Fibroblast of skin of right quadriceps (primary cell): ENCODE data around the gene HMCN1.
"Not testable (repeated sequence)": the region's sequence is repeated elsewhere in the genome, so short reads cannot be mapped to it uniquely, and the experiment has no call there.

Source experiments
- DNase-seq: peaks from one replicate; pipeline ENCODE4 v3.0.0-alpha.2; 2013

The HMCN1 gene

GRCh38 chr1:185860311-185860710 lies 126.1 kb downstream of the HMCN1 start:
- peak; percentile 55 for DNase-seq

GRCh38 chr1:185860859-185861258 lies 126.7 kb downstream of the HMCN1 start:
- DNase-seq, result peak; percentile 74

GRCh38 chr1:185861630-185862029 lies 127.4 kb downstream of the HMCN1 start:
- peak; percentile 40 for DNase-seq

GRCh38 chr1:185862235-185862634 lies 128.0 kb downstream of the HMCN1 start:
- no peak for DNase-seq

GRCh38 chr1:185864331-185864730 lies 130.1 kb downstream of the HMCN1 start:
- DNase-seq, result no peak

DNA sequence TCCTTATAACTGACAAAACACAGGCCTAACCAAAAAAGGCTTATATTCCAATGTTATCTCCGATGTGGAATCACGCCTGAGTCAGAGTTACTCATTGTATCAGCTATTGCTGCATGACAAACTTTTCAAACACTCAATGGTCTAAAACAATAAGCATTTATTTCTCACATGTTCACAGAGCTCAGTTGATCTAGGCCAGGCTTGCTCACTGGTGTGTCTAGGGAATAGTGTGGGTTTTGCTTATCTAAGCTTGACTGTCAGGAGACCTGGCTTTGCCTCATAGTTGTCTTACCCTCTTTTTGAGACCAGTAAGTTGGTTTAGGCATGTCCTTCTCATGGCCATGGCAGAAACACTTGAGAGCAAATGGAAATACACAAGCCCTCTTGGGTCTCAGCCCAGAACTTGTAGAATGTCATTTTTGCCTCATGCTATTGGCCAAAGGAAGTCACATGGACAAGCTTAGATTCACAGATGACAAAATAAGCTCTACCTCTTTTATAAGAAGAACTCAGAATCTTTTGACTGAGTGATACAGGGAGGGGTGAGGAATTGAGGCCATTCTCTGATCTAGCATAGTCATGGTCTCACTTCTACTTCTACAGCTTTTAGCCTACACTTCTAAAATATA lies 130.8 kb downstream of the HMCN1 start:
- peak; percentile 90 for DNase-seq

GRCh38 chr1:185869590-185869989 lies 135.4 kb downstream of the HMCN1 start:
- DNase-seq, result no peak

GRCh38 chr1:185871627-185872150 lies 137.5 kb downstream of the HMCN1 start:
- no peak for DNase-seq

- no peak for DNase-seq
Measured at GRCh38 chr1:185874246-185874645, 140.1 kb downstream of the HMCN1 start.

DNA sequence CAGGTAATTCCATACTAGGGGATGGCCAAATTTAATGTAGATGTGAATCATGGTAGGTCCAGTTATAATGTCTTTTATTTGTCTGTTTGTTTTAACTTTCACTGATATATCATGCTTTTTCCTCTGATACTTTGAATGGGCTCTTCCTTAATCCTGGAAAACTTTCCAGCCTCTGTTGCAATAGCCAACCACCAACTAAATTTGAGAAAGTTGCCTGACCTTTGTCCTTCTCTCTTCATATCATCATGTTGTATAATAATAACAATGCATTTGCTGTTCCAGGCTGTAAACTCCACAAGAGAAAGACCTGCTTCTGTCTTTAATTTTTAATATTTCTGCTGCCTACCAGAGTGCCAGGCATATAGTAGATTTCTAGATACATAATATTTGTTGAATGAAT lies 146.1 kb downstream of the HMCN1 start:
- DNase-seq, result no peak

- DNase-seq, result no peak
Measured at GRCh38 chr1:185880779-185881333, 146.7 kb downstream of the HMCN1 start.

GRCh38 chr1:185886046-185886445 lies 151.9 kb downstream of the HMCN1 start:
- DNase-seq, result no peak

DNA sequence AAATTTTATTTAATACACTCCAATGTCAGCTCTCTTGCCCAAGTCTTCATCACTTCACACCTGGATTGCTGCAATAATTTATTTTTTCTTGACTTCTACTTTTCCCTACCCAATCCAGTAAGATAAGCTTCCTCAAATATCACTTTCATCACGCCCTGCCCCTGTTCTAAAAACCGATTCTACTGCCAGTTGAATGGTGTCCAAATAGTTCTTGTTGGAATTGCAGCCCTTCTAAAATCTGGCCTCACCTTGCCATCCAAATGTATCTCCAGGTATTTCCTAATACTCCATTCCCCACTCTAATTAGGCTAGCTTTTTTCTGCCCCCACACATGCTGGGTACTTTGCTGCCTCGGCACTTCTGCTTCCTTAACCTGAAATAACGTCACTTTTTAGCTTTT lies 152.5 kb downstream of the HMCN1 start:
- no peak for DNase-seq

DNA sequence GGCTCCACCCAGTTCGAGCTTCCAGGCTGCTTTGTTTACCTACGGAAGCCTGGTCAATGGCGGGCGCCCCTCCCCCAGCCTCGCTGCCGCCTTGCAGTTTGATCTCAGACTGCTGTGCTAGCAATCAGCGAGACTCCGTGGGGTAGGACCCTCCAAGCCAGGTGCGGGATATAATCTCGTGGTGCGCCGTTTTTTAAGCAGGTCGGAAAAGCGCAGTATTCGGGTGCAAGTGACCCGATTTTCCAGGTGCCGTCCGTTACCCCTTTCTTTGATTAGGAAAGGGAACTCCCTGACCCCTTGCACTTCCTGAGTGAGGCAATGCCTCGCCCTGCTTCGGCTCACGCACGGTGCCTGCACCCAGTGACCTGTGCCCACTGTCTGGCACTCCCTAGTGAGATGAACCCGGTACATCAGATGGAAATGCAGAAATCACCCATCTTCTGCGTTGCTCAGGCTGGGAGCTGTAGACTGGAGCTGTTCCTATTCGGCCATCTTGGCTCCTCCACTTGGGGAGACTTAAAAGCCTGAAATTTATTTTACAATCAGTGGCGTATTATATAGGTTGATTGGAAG lies 158.7 kb downstream of the HMCN1 start:
- not testable (repeated sequence) for DNase-seq

DNA sequence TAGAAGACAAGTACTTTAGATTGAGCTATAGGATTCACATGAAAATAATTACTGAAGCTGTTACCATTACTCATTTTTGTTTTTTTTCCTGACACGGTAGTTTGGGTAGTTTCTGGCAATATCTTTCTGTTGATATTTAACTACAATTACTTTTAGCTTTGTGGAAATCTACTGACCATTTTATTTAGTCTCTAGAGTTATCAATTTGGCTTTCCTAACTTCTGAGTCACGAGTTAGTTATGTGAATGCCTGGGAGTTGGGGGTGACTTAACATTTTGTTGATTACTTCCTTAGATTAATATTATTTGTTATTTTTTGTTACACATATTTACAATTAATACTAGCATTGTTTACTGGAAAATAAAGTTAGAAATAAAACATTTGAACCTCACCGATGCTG lies 160.6 kb downstream of the HMCN1 start:
- peak; percentile 54 for DNase-seq

- DNase-seq, result peak; percentile 30
Measured at GRCh38 chr1:185895208-185895900, 161.2 kb downstream of the HMCN1 start.

DNA sequence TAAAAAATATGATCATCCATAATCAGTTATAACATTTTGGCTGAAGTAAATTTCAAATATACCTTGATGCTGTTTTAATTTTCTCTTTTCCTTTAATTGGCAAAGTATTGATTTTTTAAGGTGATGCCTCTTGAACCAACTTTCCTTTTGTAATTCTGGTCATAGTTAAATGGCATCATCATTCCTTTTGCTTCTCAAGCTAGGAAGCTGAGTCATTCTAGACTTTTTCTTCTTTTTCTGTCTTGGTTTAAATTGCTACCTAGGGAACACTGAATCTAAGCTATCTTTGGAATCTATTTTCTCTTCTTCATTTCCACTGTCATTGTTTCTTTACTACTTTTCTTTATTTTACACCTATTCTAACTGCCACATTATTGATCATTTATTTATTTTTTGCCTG lies 162.7 kb downstream of the HMCN1 start:
- peak; percentile 15 for DNase-seq

DNA sequence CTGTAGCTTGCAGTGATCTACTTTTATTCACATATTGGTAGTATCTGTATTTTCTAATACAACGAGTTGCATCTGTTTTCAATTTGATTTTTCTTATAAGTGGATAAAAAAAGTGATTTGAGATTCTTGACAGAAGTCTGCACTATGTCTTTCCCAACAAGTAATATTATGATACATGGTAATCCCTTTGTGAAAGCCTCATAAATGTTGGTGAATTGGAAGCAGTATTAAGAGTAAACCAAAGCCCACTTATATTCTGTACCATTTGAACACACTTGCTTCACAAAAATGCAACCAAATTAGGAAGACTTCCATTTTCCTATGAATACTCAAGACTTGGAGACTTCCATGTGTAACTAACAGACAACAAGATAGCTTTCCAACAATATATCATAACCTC lies 172.0 kb downstream of the HMCN1 start:
- no peak for DNase-seq

DNA sequence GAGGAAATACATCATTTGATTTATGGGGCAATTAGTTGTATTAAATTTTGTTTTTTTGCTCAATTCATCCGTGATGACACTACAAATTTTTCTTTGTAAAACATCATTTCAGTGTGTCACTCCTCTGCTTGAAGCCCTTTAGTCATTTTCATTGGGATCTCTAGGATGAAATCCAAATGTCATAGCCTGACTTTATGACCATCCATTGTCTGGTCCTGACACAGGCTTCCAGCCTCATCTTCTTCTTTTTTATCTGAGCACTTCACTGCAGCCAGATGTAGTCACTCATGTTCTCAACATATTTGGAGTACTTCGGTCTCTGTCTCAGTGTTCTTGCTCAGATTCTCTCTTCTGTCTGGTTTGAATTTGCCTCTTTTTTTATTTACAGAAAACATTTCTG lies 173.1 kb downstream of the HMCN1 start:
- DNase-seq, result peak; percentile 22

DNA sequence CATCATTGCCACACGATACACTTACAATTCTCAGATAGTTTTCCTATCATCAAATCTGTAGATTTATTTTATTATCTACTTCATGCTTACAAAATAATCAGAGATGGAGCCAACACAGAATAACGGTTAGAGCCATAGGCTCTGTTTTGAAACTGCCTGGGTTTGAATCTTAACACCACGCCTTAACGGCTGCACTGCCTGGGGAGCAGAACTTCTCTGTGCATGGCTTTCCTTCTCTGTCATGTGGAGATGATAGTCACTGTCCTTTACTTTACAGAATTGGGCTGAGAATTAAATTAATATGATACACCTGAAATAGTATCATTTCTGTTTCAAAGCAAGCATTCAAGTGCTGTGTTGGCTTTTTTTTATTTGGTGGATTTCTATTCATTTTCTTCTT lies 177.8 kb downstream of the HMCN1 start:
- DNase-seq, result no peak

DNA sequence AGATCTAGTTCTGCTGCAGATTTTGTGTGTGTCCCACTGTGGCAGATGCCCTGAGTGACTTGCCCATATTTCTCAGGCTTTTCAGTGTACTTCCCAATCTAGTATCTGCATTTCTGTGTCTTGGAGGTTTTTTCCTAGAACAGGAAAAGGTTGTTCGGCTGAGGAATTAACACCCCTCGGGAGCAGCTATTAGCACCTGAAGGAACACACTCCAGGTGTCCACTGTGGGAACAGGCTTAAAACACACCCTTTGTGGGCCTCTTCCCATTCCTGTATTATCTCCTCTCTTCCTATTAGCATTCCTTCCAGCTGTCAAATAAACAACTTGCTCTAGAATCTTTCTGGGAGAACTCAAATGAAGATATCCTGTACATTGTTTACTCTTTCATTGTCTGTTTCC lies 178.3 kb downstream of the HMCN1 start:
- no peak for DNase-seq

- peak; percentile 17 for DNase-seq
Measured at GRCh38 chr1:185914089-185914488, 179.9 kb downstream of the HMCN1 start.

DNA sequence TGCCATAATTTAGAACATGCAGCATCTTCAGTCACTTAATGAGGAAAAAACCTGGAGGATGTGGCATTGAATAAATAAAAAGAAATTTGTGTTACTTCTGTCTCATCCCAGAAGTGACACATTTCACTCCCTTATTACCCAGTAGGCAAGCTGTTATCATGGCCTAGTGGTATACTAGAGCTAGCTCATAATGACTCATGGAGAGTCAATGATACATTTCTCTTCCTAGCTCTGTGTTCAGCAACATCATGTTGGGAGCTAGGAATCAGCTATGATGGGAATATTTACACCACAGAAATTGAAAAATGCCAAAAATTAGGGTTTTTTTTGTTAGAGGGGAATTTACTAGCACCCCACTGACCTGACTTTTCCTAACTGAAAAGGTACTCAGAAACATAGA lies 182.7 kb downstream of the HMCN1 start:
- peak; percentile 38 for DNase-seq

DNA sequence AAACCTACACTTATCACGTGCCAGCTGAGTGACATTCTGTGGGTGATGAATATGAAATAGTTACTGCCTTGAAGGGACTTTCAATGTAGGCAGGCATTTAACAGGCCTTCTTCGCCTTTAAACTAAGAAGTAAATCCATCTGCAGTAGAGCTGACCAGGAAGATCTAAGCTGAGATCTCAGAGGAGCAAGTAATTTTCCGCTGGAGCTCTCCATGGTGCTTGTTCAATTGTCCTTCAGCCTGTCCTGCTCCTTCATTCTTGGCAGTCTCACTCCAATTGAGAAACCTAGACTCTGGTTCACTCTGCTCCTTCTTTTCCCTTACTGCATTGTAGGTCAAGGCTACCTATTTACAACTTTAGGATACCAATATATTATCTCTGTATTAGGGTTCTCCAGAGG lies 183.5 kb downstream of the HMCN1 start:
- peak; percentile 53 for DNase-seq
